ENCODE data around the gene PRKAG2. TPM values are rescaled to one million over a fixed set of nuclear protein-coding genes. Genes with fewer than 3 reads are reported as not detected.

PRKAG2 gene
- total and polyA plus RNA-seq, 2 of the 8 experiments (the other 6 are each of a cell fraction or from before 2014, with no cell fraction given), result 7.5 to 18.1 TPM

GRCh38 chr7:151623766-151624165 lies 253.1 kb downstream of the PRKAG2 start:
- H4K5ac ChIP-seq (ENCODE audit: insufficient read length, low read depth, low read length), result no peak overlapping the region
- H3K4ac ChIP-seq (replicated peaks; ENCODE audit: insufficient read length, low read depth, low read length), result no peak overlapping the region
- H3K4me1 ChIP-seq (replicated peaks in 1 of 4; ENCODE audit: control insufficient read depth in 3 of 4, insufficient read depth in 4 of 4, low read length in 3 of 4), result peaks cover under 1 to 6% (median 4%) of the 10 kb centered on the region in 4 experiments
- no peak overlapping the region for H3K18ac ChIP-seq (ENCODE audit: extremely low read depth, low read length)
- POLR2A ChIA-PET (ENCODE audit: partially characterized antibody), result no interaction called here
- H3K9ac ChIP-seq (replicated peaks in 1 of 4; ENCODE audit: extremely low read depth in 1 of 4, low read depth in 3 of 4, low read length in 3 of 4), result no peak overlapping the region
- H3K14ac ChIP-seq (ENCODE audit: insufficient read length), result no peak overlapping the region
- H3K27ac ChIP-seq (ENCODE audit: low read depth, low read length), result no peak overlapping the region
- no peak overlapping the region for H4K91ac ChIP-seq (replicated peaks; ENCODE audit: insufficient read length, low read length)
- no peak overlapping the region for H2BK20ac ChIP-seq (ENCODE audit: low read length)
- CTCF ChIA-PET (ENCODE audit: partially characterized antibody), result interaction anchor here (0.8 to 3.3 kb wide), 3 partner anchors 9 to 153 kb away, joined by 3 to 15 read pairs (median 5); no protein-coding TSS in a partner anchor
- no peaks in the 10 kb centered on the region for H3K36me3 ChIP-seq (ENCODE audit: control insufficient read depth in 2 of 4, insufficient read depth in 4 of 4, low read length in 3 of 4)
- no peak overlapping the region for H2BK5ac ChIP-seq (ENCODE audit: low read depth, low read length)
- H3K27me3 ChIP-seq (replicated peaks in 1 of 4; ENCODE audit: control insufficient read depth in 3 of 4, extremely low read depth in 1 of 4, insufficient read depth in 3 of 4, low read length in 3 of 4), result no peaks in the 10 kb centered on the region; a peak in 1 of 7 replicates
- no peak for FAIRE-seq
- H2BK12ac ChIP-seq (ENCODE audit: low read depth, low read length), result no peak overlapping the region
- H3K56ac ChIP-seq (replicated peaks; ENCODE audit: insufficient read length, low read depth, low read length), result no peak overlapping the region
- H2BK15ac ChIP-seq (ENCODE audit: low read length), result no peak overlapping the region
- peaks cover 4% of the 10 kb centered on the region; the same call in 1 of the 2 replicates for H3K79me1 ChIP-seq (ENCODE audit: low read depth, low read length)
- H2AFZ ChIP-seq (ENCODE audit: low read length), result no peak overlapping the region
- no peaks in the 10 kb centered on the region for H3K9me3 ChIP-seq (ENCODE audit: insufficient read depth in 2 of 2, low read depth in 1 of 2, low read length in 1 of 2)
- WGBS, 2 experiments (ENCODE audit: extremely low coverage in 1 of 2, insufficient coverage in 1 of 2, insufficient read length in 1 of 2, insufficient replicate concordance in 2 of 2, low coverage in 1 of 2, low lambda C conversion rate in 2 of 2, missing lambda C conversion rate in 1 of 2), result 88% methylated on average over 6 of the region's 6 CpGs; no CpG with 5 or more reads in 1 of the 2 experiments
- no peak overlapping the region for H3K4me2 ChIP-seq (ENCODE audit: insufficient read depth in 1 of 2, low read depth in 2 of 2, low read length in 2 of 2)
- DNase-seq (ENCODE audit: low read depth in 1 of 2, low spot score in 2 of 2), result no peak
- 0 out of 4 replicates have a peak, but pooled peaks cover 0 to 3% of the 10 kb centered on the region in 2 experiments for H3K79me2 ChIP-seq (ENCODE audit: control insufficient read depth in 1 of 2, insufficient read depth in 2 of 2, low read length in 2 of 2)
- H4K20me1 ChIP-seq (replicated peaks in 1 of 2; ENCODE audit: control insufficient read depth in 1 of 2, insufficient read depth in 2 of 2, low read length in 2 of 2), result peaks cover 0 to 6% of the 10 kb centered on the region in 2 experiments
- H3K4me3 ChIP-seq (ENCODE audit: extremely low read depth in 1 of 4, insufficient read depth in 2 of 4, low read depth in 3 of 4, low read length in 4 of 4), result no peak overlapping the region
- H2BK120ac ChIP-seq (replicated peaks; ENCODE audit: low read depth, low read length), result no peak overlapping the region
- no peaks in the 10 kb centered on the region for H3K23me2 ChIP-seq (ENCODE audit: low read depth, low read length)
- no peak overlapping the region for H3K23ac ChIP-seq (ENCODE audit: insufficient read length)
- no peak overlapping the region for H4K8ac ChIP-seq (ENCODE audit: extremely low read depth, insufficient read depth, low read length)
- no peak overlapping the region for H2AK5ac ChIP-seq (ENCODE audit: low read depth, low read length)
- TF ChIP-seq EGR1 (IDR thresholded peaks at IDR 0.05; ENCODE audit: borderline replicate concordance, low read depth, low read length) (no peak), TCF12 (IDR thresholded peaks at IDR 0.05; ENCODE audit: low read depth, low read length) (no peak), RBBP5 (IDR thresholded peaks at IDR 0.05; ENCODE audit: borderline replicate concordance, low read depth, low read length) (no peak), BRCA1 (IDR thresholded peaks at IDR 0.05; ENCODE audit: low read depth, low read length) (no peak), YY1 (IDR thresholded peaks at IDR 0.05; ENCODE audit: low read depth, low read length) (no peak), POU5F1 (IDR thresholded peaks at IDR 0.05; ENCODE audit: low read depth, low read length) (no peak), FOSL1 (IDR thresholded peaks at IDR 0.05; ENCODE audit: insufficient read depth, low read depth, low read length) (no peak), PHF8 (conservative IDR thresholded peaks at IDR 0.05; ENCODE audit: low read depth, low read length) (no peak), SIX5 (IDR thresholded peaks at IDR 0.05; ENCODE audit: low read depth, low read length) (no peak), TEAD4 (IDR thresholded peaks at IDR 0.05; ENCODE audit: low read depth, low read length) (no peak), ATF3 (IDR thresholded peaks at IDR 0.05; ENCODE audit: insufficient read depth, low read depth, low read length) (no peak), HDAC6 (IDR thresholded peaks at IDR 0.05; ENCODE audit: low read depth, low read length) (no peak), ASH2L (IDR thresholded peaks at IDR 0.05; ENCODE audit: low read length) (no peak), CEBPB (IDR thresholded peaks at IDR 0.05; ENCODE audit: low read depth, low read length) (no peak), MAX (IDR thresholded peaks at IDR 0.05) (no peak)

Data from H1 (cell line).